Measurements from ENCODE around the gene ABCG1.

DNA sequence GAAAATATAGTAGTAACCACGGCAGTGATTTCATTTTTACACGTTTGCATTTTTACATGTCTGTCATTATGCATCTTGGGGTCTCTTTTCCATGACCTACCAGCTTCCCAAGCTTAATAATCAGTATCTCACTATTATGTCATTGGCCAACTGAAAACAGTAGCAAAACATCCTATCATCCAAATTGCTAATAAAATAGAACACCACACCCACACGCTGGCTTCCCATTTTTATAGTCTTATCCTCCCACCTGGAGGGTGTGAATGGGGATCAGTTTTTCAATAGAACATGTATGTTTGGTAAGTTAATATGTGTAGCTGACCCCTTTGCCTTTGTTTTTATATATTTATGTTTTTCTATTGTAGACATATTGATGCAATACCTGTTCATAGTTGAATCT is 84.5 kb downstream of the ABCG1 start:
- TF ChIP-seq POLR2AphosphoS5 (IDR thresholded peaks at IDR 0.05) (no peak), TAF1 (IDR thresholded peaks at IDR 0.05; ENCODE audit: low read depth) (no peak), RAD21 (conservative IDR thresholded peaks at IDR 0.05) (no peak), EP300 (conservative IDR thresholded peaks at IDR 0.05; ENCODE audit: poor library complexity, severe bottlenecking) (no peak), EZH2 (IDR thresholded peaks at IDR 0.05; ENCODE audit: borderline replicate concordance, insufficient read depth, low read length, poor library complexity, severe bottlenecking) (no peak), MXI1 (conservative IDR thresholded peaks at IDR 0.05; ENCODE audit: poor library complexity, severe bottlenecking) (no peak)
- TF ChIP-seq, protein P1, sequence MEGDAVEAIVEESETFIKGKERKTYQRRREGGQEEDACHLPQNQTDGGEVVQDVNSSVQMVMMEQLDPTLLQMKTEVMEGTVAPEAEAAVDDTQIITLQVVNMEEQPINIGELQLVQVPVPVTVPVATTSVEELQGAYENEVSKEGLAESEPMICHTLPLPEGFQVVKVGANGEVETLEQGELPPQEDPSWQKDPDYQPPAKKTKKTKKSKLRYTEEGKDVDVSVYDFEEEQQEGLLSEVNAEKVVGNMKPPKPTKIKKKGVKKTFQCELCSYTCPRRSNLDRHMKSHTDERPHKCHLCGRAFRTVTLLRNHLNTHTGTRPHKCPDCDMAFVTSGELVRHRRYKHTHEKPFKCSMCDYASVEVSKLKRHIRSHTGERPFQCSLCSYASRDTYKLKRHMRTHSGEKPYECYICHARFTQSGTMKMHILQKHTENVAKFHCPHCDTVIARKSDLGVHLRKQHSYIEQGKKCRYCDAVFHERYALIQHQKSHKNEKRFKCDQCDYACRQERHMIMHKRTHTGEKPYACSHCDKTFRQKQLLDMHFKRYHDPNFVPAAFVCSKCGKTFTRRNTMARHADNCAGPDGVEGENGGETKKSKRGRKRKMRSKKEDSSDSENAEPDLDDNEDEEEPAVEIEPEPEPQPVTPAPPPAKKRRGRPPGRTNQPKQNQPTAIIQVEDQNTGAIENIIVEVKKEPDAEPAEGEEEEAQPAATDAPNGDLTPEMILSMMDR (IDR thresholded peaks at IDR 0.05; ENCODE audit: poor library complexity, severe bottlenecking) = no peak
